Parathyroid adenoma (tissue), 2 donors: ENCODE results near the gene ARL13B.
"Not testable (repeated sequence)": the region's sequence is repeated elsewhere in the genome, so short reads cannot be mapped to it uniquely, and the experiment has no call there.

ENCODE experiments used
- H2AFZ ChIP-seq: fragments of 300-600 bp; sonication (generic); one replicate; pipeline ENCODE4 v1.7.0; 2017; ENCODE audit warnings: antibody characterized with exemption, mild to moderate bottlenecking
- H3K27ac ChIP-seq: fragments of 300-600 bp; sonication (generic); one replicate; pipeline ENCODE4 v1.7.0; 2017
- H3K27me3 ChIP-seq: fragments of 300-600 bp; sonication (generic); one replicate; pipeline ENCODE4 v1.7.0; 2017; ENCODE audit warnings: low read length; ENCODE audit not compliant: control insufficient read depth, insufficient read depth
- H3K36me3 ChIP-seq: fragments of 300-600 bp; sonication (generic); one replicate; pipeline ENCODE4 v1.7.0; 2017; ENCODE audit warnings: low read length; ENCODE audit not compliant: control insufficient read depth, insufficient read depth
- H3K4me1 ChIP-seq: fragments of 300-600 bp; sonication (generic); one replicate; pipeline ENCODE4 v1.7.0; 2017; ENCODE audit warnings: control low read depth
- H3K4me2 ChIP-seq: fragments of 300-600 bp; sonication (generic); one replicate; pipeline ENCODE4 v1.7.0; 2017; ENCODE audit warnings: low read length
- H3K4me3 ChIP-seq: fragments of 300-600 bp; sonication (generic); one replicate; pipeline ENCODE4 v1.7.0; 2017; ENCODE audit warnings: low read depth, low read length
- H3K79me2 ChIP-seq: fragments of 300-600 bp; sonication (generic); one replicate; pipeline ENCODE4 v1.7.0; 2017; ENCODE audit warnings: control low read depth
- H3K9ac ChIP-seq: fragments of 300-600 bp; sonication (generic); one replicate; pipeline ENCODE4 v1.7.0; 2017; ENCODE audit warnings: mild to moderate bottlenecking
- H3K9me3 ChIP-seq: fragments of 300-600 bp; sonication (generic); one replicate; pipeline ENCODE4 v1.7.0; 2017; ENCODE audit warnings: low read length; ENCODE audit not compliant: control insufficient read depth
- CTCF ChIP-seq: fragments of 300-600 bp; sonication (generic); IDR thresholded peaks from one replicate; pipeline ENCODE4 v1.7.0; 2017; ENCODE audit warnings: antibody characterized with exemption, mild to moderate bottlenecking
- donor health status: primary hyperparathyroidism.

ARL13B gene

GRCh38 chr3:94036909-94037507, 57.1 kb downstream of the ARL13B start:
- no peak overlapping the region for H3K27ac ChIP-seq
- no peak overlapping the region for H3K9ac ChIP-seq
- H3K9me3 ChIP-seq: no peaks in the 10 kb centered on the region
- no peak overlapping the region for H3K4me2 ChIP-seq
- no peak overlapping the region for H2AFZ ChIP-seq
- H3K36me3 ChIP-seq: no peaks in the 10 kb centered on the region
- no peaks in the 10 kb centered on the region for H3K79me2 ChIP-seq
- peak; percentile 44 for TF ChIP-seq CTCF
- H3K4me3 ChIP-seq: no peak overlapping the region
- no peaks in the 10 kb centered on the region for H3K27me3 ChIP-seq
- no peaks in the 10 kb centered on the region for H3K4me1 ChIP-seq

GRCh38 chr3:94043285-94043684, 63.3 kb downstream of the ARL13B start:
- no peak overlapping the region for H3K4me2 ChIP-seq

GRCh38 chr3:94044100-94044936, 64.4 kb downstream of the ARL13B start:
- H3K27ac ChIP-seq, H3K4me3 ChIP-seq, H3K79me2 ChIP-seq, H3K4me2 ChIP-seq, H3K27me3 ChIP-seq, H3K9me3 ChIP-seq, H3K36me3 ChIP-seq, H3K4me1 ChIP-seq, H3K9ac ChIP-seq, H2AFZ ChIP-seq: not testable (repeated sequence)

More at GRCh38 chr3:94043285-94043684, 63.3 kb downstream of the ARL13B start:
- Histone ChIP-seq H3K9ac (no peak overlapping the region), H2AFZ (no peak overlapping the region), H3K9me3 (no peaks in the 10 kb centered on the region), H3K27me3 (no peaks in the 10 kb centered on the region), H3K4me3 (no peak overlapping the region), H3K79me2 (no peaks in the 10 kb centered on the region), H3K36me3 (no peaks in the 10 kb centered on the region), H3K27ac (no peak overlapping the region), H3K4me1 (no peaks in the 10 kb centered on the region)
- TF ChIP-seq CTCF: no peak

- Histone ChIP-seq H3K79me2 (no peaks in the 10 kb centered on the region), H3K27me3 (no peaks in the 10 kb centered on the region), H3K4me1 (no peaks in the 10 kb centered on the region), H3K4me2 (no peak overlapping the region), H3K27ac (no peak overlapping the region), H3K9me3 (no peaks in the 10 kb centered on the region), H3K9ac (no peak overlapping the region), H3K36me3 (no peaks in the 10 kb centered on the region), H2AFZ (no peak overlapping the region), H3K4me3 (no peak overlapping the region)
- no peak for TF ChIP-seq CTCF
These were observed 66.6 kb downstream of the ARL13B start for GRCh38 chr3:94046533-94046932.

- Histone ChIP-seq H3K4me2 (no peak overlapping the region), H3K79me2 (no peaks in the 10 kb centered on the region), H2AFZ (no peak overlapping the region), H3K4me1 (no peaks in the 10 kb centered on the region), H3K36me3 (no peaks in the 10 kb centered on the region), H3K4me3 (no peak overlapping the region), H3K9ac (no peak overlapping the region), H3K27ac (no peak overlapping the region), H3K27me3 (no peaks in the 10 kb centered on the region), H3K9me3 (no peaks in the 10 kb centered on the region)
- TF ChIP-seq CTCF: no peak
These were observed 69.3 kb downstream of the ARL13B start for GRCh38 chr3:94049267-94049666.
